HG03558 (cell line): Measurements from ENCODE around the gene SLC26A8.
"Not testable (repeated sequence)": the region's sequence is repeated elsewhere in the genome, so short reads cannot be mapped to it uniquely, and the experiment has no call there.

Source experiments
- ATAC-seq: cut with Tn5 transposase; IDR thresholded peaks from one replicate; pipeline ENCODE4 v1.9.1; 2021; ENCODE audit warnings: moderate number of reproducible peaks; ENCODE audit not compliant: unreplicated experiment; ENCODE audit errors: extremely low read depth

SLC26A8 gene

GRCh38 chr6:35920793-35921732, 103.4 kb downstream of the SLC26A8 start, which contains the start of gene SRPK1:
SRPK1 (minus strand) TSS chr6:35921098; CDS start chr6:35921056, 42 bp downstream.
- peak; percentile 62 for ATAC-seq

GRCh38 chr6:35919827-35920751, 104.4 kb downstream of the SLC26A8 start:
- peak; percentile 11 for ATAC-seq

GRCh38 chr6:35919085-35919826, 105.2 kb downstream of the SLC26A8 start:
- no peak for ATAC-seq

- not testable (repeated sequence) for ATAC-seq
Measured at GRCh38 chr6:35916893-35917292, 107.5 kb downstream of the SLC26A8 start.

- no peak for ATAC-seq
Measured at GRCh38 chr6:35916056-35916455, 108.4 kb downstream of the SLC26A8 start.

GRCh38 chr6:35914536-35914935, 109.9 kb downstream of the SLC26A8 start:
- no peak for ATAC-seq

- ATAC-seq = no peak
Measured at GRCh38 chr6:35911871-35912653, 112.4 kb downstream of the SLC26A8 start.

- ATAC-seq = not testable (repeated sequence)
Measured at GRCh38 chr6:35909571-35909970, 114.9 kb downstream of the SLC26A8 start.

- not testable (repeated sequence) for ATAC-seq
Measured at GRCh38 chr6:35908753-35909401, 115.6 kb downstream of the SLC26A8 start.

GRCh38 chr6:35907750-35908149, 116.7 kb downstream of the SLC26A8 start:
- no peak for ATAC-seq

GRCh38 chr6:35906499-35906846, 118.0 kb downstream of the SLC26A8 start:
- no peak for ATAC-seq

GRCh38 chr6:35905841-35906498, 118.5 kb downstream of the SLC26A8 start:
- ATAC-seq = no peak

GRCh38 chr6:35905141-35905785, 119.2 kb downstream of the SLC26A8 start:
- no peak for ATAC-seq

- no peak for ATAC-seq
Measured at GRCh38 chr6:35903679-35904078, 120.8 kb downstream of the SLC26A8 start.

GRCh38 chr6:35900448-35900847, 124.0 kb downstream of the SLC26A8 start:
- ATAC-seq = no peak

- no peak for ATAC-seq
Measured at GRCh38 chr6:35898003-35898402, 126.4 kb downstream of the SLC26A8 start.

- ATAC-seq = no peak
Measured at GRCh38 chr6:35897486-35897885, 127.0 kb downstream of the SLC26A8 start.

- ATAC-seq = no peak
Measured at GRCh38 chr6:35897036-35897435, 127.4 kb downstream of the SLC26A8 start.
